Measurements from ENCODE around the gene UBA1.
A peak's percentile ranks its signal among the peaks of the same experiment; 100 is the strongest.

UBA1 gene

GRCh38 chrX:47229427-47229826 is 35.8 kb downstream of the UBA1 start:
- no peak for DNase-seq (ENCODE audit: low spot score)
- no peak for TF ChIP-seq CTCF (IDR thresholded peaks at IDR 0.05)
- Histone ChIP-seq H3K27ac (no peak overlapping the region), H3K4me3 (no peak overlapping the region)

GRCh38 chrX:47230136-47230868 is 36.7 kb downstream of the UBA1 start:
- DNase-seq (ENCODE audit: low spot score), result peak; percentile 31
- Histone ChIP-seq H3K4me3 (no peak overlapping the region), H3K27ac (no peak overlapping the region)
- TF ChIP-seq CTCF (IDR thresholded peaks at IDR 0.05), result no peak

GRCh38 chrX:47231167-47231566 is 37.5 kb downstream of the UBA1 start:
- TF ChIP-seq CTCF (IDR thresholded peaks at IDR 0.05), result no peak
- no peak overlapping the region for H3K4me3 ChIP-seq
- DNase-seq (ENCODE audit: low spot score), result peak; percentile 66
- no peak overlapping the region for H3K27ac ChIP-seq

GRCh38 chrX:47232197-47232802 is 38.7 kb downstream of the UBA1 start:
- DNase-seq (ENCODE audit: low spot score), result no peak

GRCh38 chrX:47232803-47233332 is 39.2 kb downstream of the UBA1 start, which contains the start of gene USP11:
Gene USP11 (plus strand): TSS chrX:47233009. CDS start chrX:47233044, 35 bp downstream.
- DNase-seq (ENCODE audit: low spot score), result peak; percentile 78
- no peak for TF ChIP-seq CTCF (IDR thresholded peaks at IDR 0.05)
- Histone ChIP-seq H3K4me3 (peak within 1 kb of the TSS; percentile 82), H3K27ac (peak within 1 kb of the TSS; percentile 94 to 98)

More at GRCh38 chrX:47232197-47232802, 38.7 kb downstream of the UBA1 start:
- TF ChIP-seq CTCF (IDR thresholded peaks at IDR 0.05), result no peak
- peak overlapping the region; percentile 82 for H3K4me3 ChIP-seq
- H3K27ac ChIP-seq, result peak overlapping the region; percentile 94 to 98

GRCh38 chrX:47233333-47234113 is 39.9 kb downstream of the UBA1 start:
- TF ChIP-seq CTCF (IDR thresholded peaks at IDR 0.05), result no peak
- Histone ChIP-seq H3K4me3 (peak overlapping the region; percentile 82), H3K27ac (peak overlapping the region; percentile 94 to 98)
- DNase-seq (ENCODE audit: low spot score), result peak; percentile 96

Data from coronary artery (tissue), 2 donors.